ENCODE data around the gene DDX39A.

The DDX39A gene

GRCh38 chr19:14408491-14409145, 10.5 kb downstream of the DDX39A start:
- Histone ChIP-seq H3K36me3 (ENCODE audit: control insufficient read depth in 1 of 2, insufficient read depth in 2 of 2, low read length in 2 of 2) (peaks cover 69% of the 10 kb centered on the region in 2 experiments), H2AFZ (ENCODE audit: insufficient read depth, low read length, poor library complexity) (no peak overlapping the region), H3K9me3 (ENCODE audit: insufficient read depth, low read depth, low read length) (peaks cover 2% of the 10 kb centered on the region), H4K8ac (ENCODE audit: low read depth, low read length) (no peak overlapping the region), H3K18ac (ENCODE audit: low read length) (no peak overlapping the region), H2BK12ac (ENCODE audit: low read length) (no peak overlapping the region), H3K4me2 (ENCODE audit: low read length) (no peak overlapping the region), H2BK120ac (ENCODE audit: insufficient read depth, low read length, poor library complexity) (no peak overlapping the region), H4K91ac (ENCODE audit: low read depth, low read length) (no peak overlapping the region), H2BK5ac (ENCODE audit: low read depth, low read length, poor library complexity) (no peak overlapping the region), H3K14ac (ENCODE audit: low read length) (no peak overlapping the region), H4K12ac (ENCODE audit: low read depth, low read length) (no peak overlapping the region), H3K4me1 (ENCODE audit: control insufficient read depth in 1 of 2, insufficient read depth in 2 of 2, low read length in 2 of 2) (peaks cover 0 to 3% of the 10 kb centered on the region in 2 experiments), H3K27me3 (ENCODE audit: insufficient read depth, low read length) (no peaks in the 10 kb centered on the region), H3K79me1 (ENCODE audit: low read length) (no peaks in the 10 kb centered on the region), H3K4me3 (ENCODE audit: low read depth, low read length) (no peak overlapping the region), H2AK5ac (ENCODE audit: low read length) (no peak overlapping the region), H3K27ac (ENCODE audit: low read depth, low read length) (no peak overlapping the region), H3K79me2 (ENCODE audit: control insufficient read depth, insufficient read depth, low read length, poor library complexity) (peaks cover 3% of the 10 kb centered on the region), H3K23ac (ENCODE audit: low read length) (no peak overlapping the region), H3K9ac (ENCODE audit: low read length) (no peak overlapping the region), H3K4ac (ENCODE audit: low read depth, low read length) (no peak overlapping the region)
- WGBS (ENCODE audit: extremely low coverage, insufficient coverage, insufficient read length) = no CpG with 5 or more reads among the region's 20 CpGs
- peak; percentile 46 to 66 for DNase-seq

- no peaks in the 10 kb centered on the region for H3K79me2 ChIP-seq (ENCODE audit: control insufficient read depth, insufficient read depth, low read length, poor library complexity)
- H3K23ac ChIP-seq (ENCODE audit: low read length) = no peak overlapping the region
- H3K4ac ChIP-seq (ENCODE audit: low read depth, low read length) = no peak overlapping the region
- peaks cover 2% of the 10 kb centered on the region for H3K9me3 ChIP-seq (ENCODE audit: insufficient read depth, low read depth, low read length)
- H2BK12ac ChIP-seq (ENCODE audit: low read length) = no peak overlapping the region
- DNase-seq = peak in 1 of 2 donors; percentile 41
- H2BK120ac ChIP-seq (ENCODE audit: insufficient read depth, low read length, poor library complexity) = no peak overlapping the region
- H3K36me3 ChIP-seq (ENCODE audit: control insufficient read depth in 1 of 2, insufficient read depth in 2 of 2, low read length in 2 of 2) = peaks cover 62 to 63% of the 10 kb centered on the region in 2 experiments
- H3K14ac ChIP-seq (ENCODE audit: low read length) = no peak overlapping the region
- no peak overlapping the region for H2BK5ac ChIP-seq (ENCODE audit: low read depth, low read length, poor library complexity)
- peak overlapping the region; percentile 16 for H3K9ac ChIP-seq (ENCODE audit: low read length)
- H4K91ac ChIP-seq (ENCODE audit: low read depth, low read length) = no peak overlapping the region
- H3K4me3 ChIP-seq (ENCODE audit: low read depth, low read length) = no peak overlapping the region
- WGBS (ENCODE audit: extremely low coverage, insufficient coverage, insufficient read length) = no CpG with 5 or more reads among the region's 20 CpGs
- H3K4me1 ChIP-seq (ENCODE audit: control insufficient read depth in 1 of 2, insufficient read depth in 2 of 2, low read length in 2 of 2) = peaks cover 0 to 3% of the 10 kb centered on the region in 2 experiments
- no peak overlapping the region for H3K27ac ChIP-seq (ENCODE audit: low read depth, low read length)
- H4K8ac ChIP-seq (ENCODE audit: low read depth, low read length) = no peak overlapping the region
- no peak overlapping the region for H3K4me2 ChIP-seq (ENCODE audit: low read length)
- H3K27me3 ChIP-seq (ENCODE audit: insufficient read depth, low read length) = no peaks in the 10 kb centered on the region
- H4K12ac ChIP-seq (ENCODE audit: low read depth, low read length) = no peak overlapping the region
- no peak overlapping the region for H2AFZ ChIP-seq (ENCODE audit: insufficient read depth, low read length, poor library complexity)
- H3K18ac ChIP-seq (ENCODE audit: low read length) = no peak overlapping the region
- no peak overlapping the region for H2AK5ac ChIP-seq (ENCODE audit: low read length)
- H3K79me1 ChIP-seq (ENCODE audit: low read length) = no peaks in the 10 kb centered on the region
These were observed 11.3 kb downstream of the DDX39A start for GRCh38 chr19:14407605-14408484.

- no peak overlapping the region for H3K4me2 ChIP-seq (ENCODE audit: low read length)
- H3K36me3 ChIP-seq (ENCODE audit: control insufficient read depth in 1 of 2, insufficient read depth in 2 of 2, low read length in 2 of 2) = peaks cover 52 to 53% of the 10 kb centered on the region in 2 experiments
- H3K18ac ChIP-seq (ENCODE audit: low read length) = no peak overlapping the region
- peak overlapping the region; percentile 26 for H3K14ac ChIP-seq (ENCODE audit: low read length)
- no peak overlapping the region for H3K9ac ChIP-seq (ENCODE audit: low read length)
- peak overlapping the region; percentile 31 for H2AK5ac ChIP-seq (ENCODE audit: low read length)
- no peak overlapping the region for H2BK120ac ChIP-seq (ENCODE audit: insufficient read depth, low read length, poor library complexity)
- no CpG with 5 or more reads among the region's 27 CpGs for WGBS (ENCODE audit: extremely low coverage, insufficient coverage, insufficient read length)
- peaks cover 0 to 3% of the 10 kb centered on the region in 2 experiments for H3K4me1 ChIP-seq (ENCODE audit: control insufficient read depth in 1 of 2, insufficient read depth in 2 of 2, low read length in 2 of 2)
- H2BK5ac ChIP-seq (ENCODE audit: low read depth, low read length, poor library complexity) = no peak overlapping the region
- H3K4me3 ChIP-seq (ENCODE audit: low read depth, low read length) = no peak overlapping the region
- no peaks in the 10 kb centered on the region for H3K9me3 ChIP-seq (ENCODE audit: insufficient read depth, low read depth, low read length)
- no peak for DNase-seq
- H2AFZ ChIP-seq (ENCODE audit: insufficient read depth, low read length, poor library complexity) = peak overlapping the region; percentile 61
- no peak overlapping the region for H3K27ac ChIP-seq (ENCODE audit: low read depth, low read length)
- H2BK12ac ChIP-seq (ENCODE audit: low read length) = no peak overlapping the region
- peak overlapping the region; percentile 71 for H4K8ac ChIP-seq (ENCODE audit: low read depth, low read length)
- peak overlapping the region; percentile 72 for H4K12ac ChIP-seq (ENCODE audit: low read depth, low read length)
- H3K79me2 ChIP-seq (ENCODE audit: control insufficient read depth, insufficient read depth, low read length, poor library complexity) = no peaks in the 10 kb centered on the region
- no peak overlapping the region for H3K4ac ChIP-seq (ENCODE audit: low read depth, low read length)
- H3K79me1 ChIP-seq (ENCODE audit: low read length) = no peaks in the 10 kb centered on the region
- no peak overlapping the region for H3K23ac ChIP-seq (ENCODE audit: low read length)
- no peaks in the 10 kb centered on the region for H3K27me3 ChIP-seq (ENCODE audit: insufficient read depth, low read length)
- H4K91ac ChIP-seq (ENCODE audit: low read depth, low read length) = peak overlapping the region; percentile 37
These were observed 12.3 kb downstream of the DDX39A start for GRCh38 chr19:14406645-14407401.

All from trophoblast cell (in vitro differentiated cells and primary cell).